HG02763 (cell line): ENCODE data around the gene S100A12.
"Not testable (repeated sequence)": the region's sequence is repeated elsewhere in the genome, so short reads cannot be mapped to it uniquely, and the experiment has no call there.

Experiments
- ATAC-seq: cut with Tn5 transposase; IDR thresholded peaks from one replicate; pipeline ENCODE4 v1.9.1; 2021; ENCODE audit warnings: mild to moderate bottlenecking, moderate library complexity; ENCODE audit not compliant: unreplicated experiment

The S100A12 gene

GRCh38 chr1:153375511-153375910 lies at the start of gene S100A12:
Gene S100A12 (minus strand): TSS chr1:153375621. CDS start chr1:153374592, 1,029 bp downstream.
- ATAC-seq = no peak

DNA sequence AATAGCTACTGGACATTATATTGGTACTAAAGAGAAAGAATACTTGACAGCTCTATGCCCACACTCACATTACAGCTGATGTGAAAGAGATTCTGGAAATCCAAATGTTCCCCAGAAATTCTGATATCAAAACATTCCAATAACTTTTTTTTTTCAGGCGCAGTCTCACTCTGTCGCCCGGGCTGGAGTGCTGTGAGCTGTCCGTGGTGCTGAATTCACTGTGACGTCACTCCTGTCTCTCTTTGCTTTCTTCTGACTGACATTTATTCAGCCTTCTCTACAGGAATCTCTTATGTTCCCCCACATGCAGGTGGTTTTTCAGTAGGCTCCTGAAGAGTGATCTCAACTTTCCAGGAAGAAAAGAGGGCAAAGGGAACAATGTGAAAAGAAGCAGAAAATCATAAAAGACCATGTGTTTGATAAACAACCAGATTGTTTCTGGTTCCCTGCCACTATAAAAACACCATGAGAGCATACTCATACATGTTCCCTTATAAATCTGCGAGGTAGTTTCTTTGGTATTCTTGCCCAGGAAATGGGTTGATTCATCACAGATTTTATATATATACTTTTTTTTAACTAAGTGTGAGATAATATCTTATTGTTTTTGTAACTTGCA lies 47.1 kb upstream of the S100A12 start:
- ATAC-seq = no peak

GRCh38 chr1:153420306-153420705 lies 44.9 kb upstream of the S100A12 start:
- ATAC-seq = no peak

DNA sequence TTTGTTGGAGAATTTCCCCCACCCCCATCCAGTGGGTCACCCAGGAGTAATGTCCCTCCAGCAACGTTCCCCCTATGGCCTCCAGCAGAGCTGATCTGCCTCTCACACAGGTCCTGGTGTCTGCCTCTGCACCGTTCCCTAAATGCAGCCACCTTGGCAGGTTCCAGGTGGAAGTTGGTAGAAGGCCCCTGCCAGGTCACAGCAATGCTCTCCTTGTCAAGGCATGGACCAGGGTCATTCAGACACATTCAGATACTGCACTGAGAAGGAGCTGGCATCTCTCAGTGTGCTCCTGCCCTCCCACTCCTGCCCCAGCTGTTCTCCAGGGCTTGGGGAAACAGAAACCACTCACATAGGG lies 44.0 kb upstream of the S100A12 start:
- ATAC-seq = not testable (repeated sequence)

GRCh38 chr1:153418758-153419435 lies 43.5 kb upstream of the S100A12 start:
- not testable (repeated sequence) for ATAC-seq

- ATAC-seq = no peak
These were observed 41.9 kb upstream of the S100A12 start for GRCh38 chr1:153417136-153417888.

GRCh38 chr1:153415850-153416570 lies 40.6 kb upstream of the S100A12 start, which contains the start of gene S100A7A:
Gene S100A7A (plus strand): TSS chr1:153416520. CDS start chr1:153418083, 1,563 bp downstream.
- ATAC-seq = no peak

- ATAC-seq = not testable (repeated sequence)
These were observed 38.5 kb upstream of the S100A12 start for GRCh38 chr1:153413961-153414360.

- not testable (repeated sequence) for ATAC-seq
These were observed 31.9 kb upstream of the S100A12 start for GRCh38 chr1:153407274-153407673.

DNA sequence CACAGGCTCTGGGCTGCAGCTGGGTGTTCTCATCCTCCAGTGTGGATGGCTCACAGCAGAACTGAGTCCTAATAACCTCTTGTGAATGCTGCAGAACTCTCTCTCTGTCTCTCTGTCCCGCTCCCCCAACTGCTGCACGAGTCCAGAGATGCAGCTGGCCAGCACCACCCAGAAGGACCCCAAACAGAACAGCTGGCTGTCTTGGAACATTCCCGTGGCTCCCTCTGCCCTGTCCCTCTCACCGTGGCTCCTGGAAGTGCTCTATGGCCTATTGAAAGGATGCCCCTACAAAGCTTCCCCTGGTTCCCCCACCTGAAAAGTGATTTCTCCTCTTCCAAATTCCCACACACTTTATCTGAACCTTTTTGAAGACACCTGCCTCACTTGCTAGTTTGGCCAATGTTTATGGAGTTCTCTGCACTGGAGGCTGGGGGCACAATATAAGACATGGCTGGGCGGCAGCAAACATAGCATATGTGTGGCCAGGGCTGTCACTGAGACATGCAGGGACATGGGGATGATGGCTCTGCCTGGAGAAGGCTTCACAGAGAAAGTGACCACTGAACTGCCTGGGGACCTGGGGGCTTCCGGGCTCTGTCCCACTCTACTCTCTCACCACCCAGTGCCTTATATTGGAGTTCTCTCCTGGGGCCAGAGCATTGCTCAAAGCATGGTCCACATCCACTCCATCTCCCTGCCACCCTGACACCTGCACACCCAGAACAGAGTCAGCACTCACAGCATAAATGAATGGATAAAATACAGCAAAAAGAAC lies 30.6 kb upstream of the S100A12 start:
- not testable (repeated sequence) for ATAC-seq

DNA sequence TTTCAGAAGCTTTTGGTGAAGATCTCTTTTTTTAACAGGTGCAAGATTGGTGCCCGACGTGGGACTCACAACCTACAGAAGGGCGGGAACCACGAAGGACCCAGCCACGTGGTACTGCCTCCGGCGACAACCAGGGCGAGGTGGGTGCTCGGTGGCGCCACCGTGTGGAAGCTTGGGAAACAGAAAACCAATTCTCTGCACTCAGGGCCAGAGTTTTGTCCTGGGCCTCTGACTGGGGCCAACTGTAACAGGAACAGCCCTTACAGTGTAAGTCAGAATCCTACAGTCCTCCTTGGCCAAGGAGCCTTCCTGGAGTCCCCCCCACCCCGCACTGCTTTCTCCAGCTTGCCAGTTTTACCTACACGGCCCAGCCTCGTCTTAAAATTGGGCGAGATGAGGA lies 29.3 kb upstream of the S100A12 start:
- no peak for ATAC-seq

DNA sequence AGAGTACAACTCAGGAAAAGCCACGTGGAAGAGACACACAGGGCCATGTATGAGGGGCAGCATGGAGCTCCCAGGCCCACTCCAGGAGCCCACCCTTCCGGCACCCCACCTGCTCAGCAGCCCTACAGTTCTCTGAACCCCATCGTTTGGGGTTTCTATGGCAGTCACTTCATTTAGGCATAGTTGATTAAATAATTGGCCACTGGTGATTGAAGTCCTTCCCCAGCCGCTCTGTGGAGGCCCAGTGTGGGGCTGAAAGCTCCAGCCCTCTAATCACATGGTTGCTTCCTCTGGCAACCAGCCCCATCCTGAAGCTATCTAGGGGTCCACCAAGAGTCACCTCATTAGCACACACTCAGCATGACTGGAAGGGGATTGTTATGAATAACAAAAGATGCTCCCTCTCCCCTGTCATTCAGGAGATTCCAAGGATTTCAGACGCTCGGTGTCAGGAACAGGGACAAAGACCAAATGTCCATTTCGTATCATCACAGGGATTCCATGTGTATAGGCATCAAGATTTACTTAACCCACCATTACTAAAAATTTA lies 28.7 kb upstream of the S100A12 start:
- ATAC-seq = no peak

GRCh38 chr1:153403421-153404085 lies 28.1 kb upstream of the S100A12 start:
- ATAC-seq = no peak

DNA sequence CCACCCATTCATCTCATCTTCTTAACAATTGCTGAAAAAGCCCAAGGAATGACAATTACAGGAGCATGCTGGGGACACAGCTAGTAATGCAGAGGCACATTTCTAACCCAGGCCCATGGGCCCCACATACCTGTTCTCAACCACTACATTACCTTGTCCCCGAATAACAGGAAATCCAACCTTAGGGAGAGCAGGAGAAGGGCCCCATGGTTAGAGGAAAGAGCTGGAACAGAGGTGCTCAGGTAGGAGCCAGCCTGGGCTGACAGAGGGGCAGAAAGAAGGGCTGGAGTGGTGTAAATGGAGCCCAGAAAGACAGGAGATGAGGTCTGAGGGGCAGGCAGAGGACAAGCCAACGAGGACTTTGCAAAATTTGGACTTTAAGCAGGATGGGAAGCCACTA lies 26.8 kb upstream of the S100A12 start:
- ATAC-seq = no peak

DNA sequence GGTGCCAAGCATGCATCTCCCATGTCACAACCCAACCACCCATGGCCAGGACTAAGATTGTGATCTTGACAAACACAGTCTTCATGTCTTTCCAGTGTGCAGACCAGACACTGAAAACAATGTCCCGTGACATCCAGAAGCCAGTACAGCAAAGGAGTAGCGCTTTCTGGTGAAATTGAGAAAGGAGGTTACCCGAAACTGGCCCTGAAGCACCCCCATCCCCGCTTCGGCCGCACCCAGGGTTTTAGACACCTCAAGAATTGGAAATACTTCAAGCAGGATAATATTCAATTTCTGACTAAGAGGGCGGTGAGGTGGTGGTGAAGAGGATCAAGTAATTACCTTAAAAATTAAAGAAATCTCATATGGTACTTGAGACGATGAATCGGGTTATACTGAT lies 26.0 kb upstream of the S100A12 start:
- ATAC-seq = no peak

- ATAC-seq = no peak
These were observed 24.8 kb upstream of the S100A12 start for GRCh38 chr1:153400244-153400643.

DNA sequence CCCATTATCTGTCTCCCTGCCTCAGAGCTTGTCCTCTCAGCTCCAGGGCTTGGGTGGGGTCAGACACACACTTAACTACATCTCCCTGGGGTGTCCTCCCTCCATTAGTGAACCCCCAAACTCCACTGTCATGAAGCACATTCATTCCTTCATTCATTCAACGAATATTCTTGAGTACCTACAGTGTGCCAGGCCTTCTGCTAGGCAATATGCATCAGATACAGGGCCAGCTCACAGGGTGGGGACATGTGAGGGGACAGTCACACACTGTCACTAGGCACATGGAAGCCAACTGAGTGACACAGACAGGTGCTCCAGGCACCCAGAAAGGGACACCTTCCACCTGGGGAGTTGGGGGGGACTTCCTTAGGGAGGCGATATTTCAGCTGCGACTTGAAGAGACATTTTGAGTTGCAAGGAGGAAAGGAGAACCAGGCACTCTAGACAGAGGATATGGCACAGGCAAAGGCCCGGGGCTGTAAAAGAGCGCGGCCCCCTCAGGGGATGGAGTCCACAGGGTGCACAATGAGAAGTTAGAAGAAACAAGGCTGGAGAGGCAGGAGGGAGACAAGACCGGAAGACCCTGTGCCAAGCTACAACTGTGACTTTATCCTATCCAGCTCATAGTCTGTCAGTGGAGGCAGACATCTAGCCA lies 24.1 kb upstream of the S100A12 start:
- ATAC-seq = no peak

- no peak for ATAC-seq
These were observed 22.7 kb upstream of the S100A12 start for GRCh38 chr1:153397924-153398651.
